Measurements from ENCODE around the gene CHST8.

DNA sequence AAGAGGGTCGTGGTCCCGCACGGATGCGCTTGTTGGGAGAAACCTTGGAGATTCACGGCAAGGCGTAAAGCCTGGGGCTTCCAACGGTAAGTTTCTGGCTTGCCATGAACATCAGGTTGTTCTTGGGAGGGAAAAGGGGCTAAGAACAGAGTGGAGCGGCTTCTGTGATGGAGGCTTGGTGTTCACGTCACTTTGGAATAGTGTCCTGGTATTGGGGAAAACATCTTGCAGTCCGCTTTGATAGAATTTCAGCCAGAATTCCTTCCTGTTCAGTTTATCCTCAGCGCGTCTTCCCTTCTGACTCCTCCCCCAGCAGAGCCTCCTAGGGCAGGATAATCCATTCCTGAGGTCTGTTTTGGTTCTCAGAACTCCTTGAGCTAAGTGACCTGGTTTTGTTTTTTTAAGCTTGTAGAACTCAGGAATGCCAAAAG is 176.9 kb downstream of the CHST8 start:
- TF ChIP-seq GATA2 (IDR thresholded peaks at IDR 0.05; ENCODE audit: low read depth, low read length) (no peak), GATA3 (IDR thresholded peaks at IDR 0.05; ENCODE audit: low read depth, low read length) (no peak)
